ENCODE measurements around the gene EIF2B4. TPM values are rescaled to one million over a fixed set of nuclear protein-coding genes. Genes with fewer than 3 reads are reported as not detected.
A peak's percentile ranks its signal among the peaks of the same experiment; 100 is the strongest.

Gene EIF2B4
- total and polyA plus RNA-seq, 2 of the 13 experiments (the other 11 are each of a cell fraction or from before 2014, with no cell fraction given), result 91.5 to 96.4 TPM

- TF ChIP-seq ZNF660 (CRISPR knock-in tag; IDR thresholded peaks at IDR 0.05; ENCODE audit: borderline replicate concordance, low read depth) (0 out of 2 replicates have a peak, but pooled peaks have one; percentile 2), NFE2L1 (CRISPR knock-in tag; IDR thresholded peaks at IDR 0.05; ENCODE audit: borderline replicate concordance) (no peak), ATRX (CRISPR knock-in tag; IDR thresholded peaks at IDR 0.05; ENCODE audit: borderline replicate concordance) (no peak), ETV6 (CRISPR knock-in tag; conservative IDR thresholded peaks at IDR 0.05) (0 out of 2 replicates have a peak, but pooled peaks have one; percentile 40), ZNF816 (CRISPR knock-in tag; IDR thresholded peaks at IDR 0.05; ENCODE audit: borderline replicate concordance) (peak; percentile 21; the same call in 1 of the 2 replicates), ZNF414 (CRISPR knock-in tag; IDR thresholded peaks at IDR 0.05) (peak; percentile 4; the same call in 1 of the 2 replicates), TP53 (CRISPR knock-in tag; conservative IDR thresholded peaks at IDR 0.05) (0 out of 2 replicates have a peak, but pooled peaks have one; percentile 1), TARDBP (CRISPR knock-in tag; IDR thresholded peaks at IDR 0.05) (0 out of 2 replicates have a peak, but pooled peaks have one; percentile 59), TOPORS (CRISPR knock-in tag; IDR thresholded peaks at IDR 0.05) (no peak), ZBTB3 (CRISPR knock-in tag; IDR thresholded peaks at IDR 0.05; ENCODE audit: borderline replicate concordance, low read depth) (peak; percentile 81; the same call in 1 of the 2 replicates), CREM (IDR thresholded peaks at IDR 0.05) (peak; percentile 52; the same call in 1 of the 2 replicates), CREM (CRISPR knock-in tag; IDR thresholded peaks at IDR 0.05) (no peak), TRIM22 (IDR thresholded peaks at IDR 0.05) (no peak), IRF9 (CRISPR knock-in tag; IDR thresholded peaks at IDR 0.05; ENCODE audit: borderline replicate concordance) (0 out of 2 replicates have a peak, but pooled peaks have one; percentile 1), ZNF101 (CRISPR knock-in tag; IDR thresholded peaks at IDR 0.05; ENCODE audit: borderline replicate concordance, low read depth) (0 out of 2 replicates have a peak, but pooled peaks have one; percentile 4), MXD3 (CRISPR knock-in tag; IDR thresholded peaks at IDR 0.05) (0 out of 2 replicates have a peak, but pooled peaks have one; percentile 20), ZBTB7A (CRISPR knock-in tag; IDR thresholded peaks at IDR 0.05) (peak; percentile 52; the same call in 1 of the 2 replicates), ZNF20 (CRISPR knock-in tag; IDR thresholded peaks at IDR 0.05) (peak; percentile 2; the same call in 1 of the 2 replicates), POLR2A (IDR thresholded peaks at IDR 0.05; ENCODE audit: insufficient read depth in 1 of 2, low read depth in 2 of 2, low read length in 2 of 2) (peak in 1 of 2 experiments; percentile 68; a peak in 1 of 4 replicates), ZNF276 (CRISPR knock-in tag; IDR thresholded peaks at IDR 0.05; ENCODE audit: low read depth) (peak; percentile 24; the same call in 1 of the 2 replicates), ZNF773 (CRISPR knock-in tag; IDR thresholded peaks at IDR 0.05; ENCODE audit: borderline replicate concordance) (peak; percentile 4; the same call in 1 of the 2 replicates), PTBP1 (IDR thresholded peaks at IDR 0.05; ENCODE audit: low read depth, low read length, poor library complexity, severe bottlenecking) (peak; percentile 45), RFX1 (IDR thresholded peaks at IDR 0.05) (peak; percentile 18; the same call in 1 of the 2 replicates)
Observed at GRCh38 chr2:27370816-27371620, 880 bp upstream of the EIF2B4 start (continued).
